HepG2 (cell line): ENCODE data around the gene EFS. TPM values are rescaled to one million over a fixed set of nuclear protein-coding genes. Genes with fewer than 3 reads are reported as not detected.

Source experiments
- ATAC-seq: fragments of 200-7000 bp; cut with Tn5 transposase; 3 replicates; pipeline ENCODE4 v1.9.1; 2020; ENCODE audit warnings: mild to moderate bottlenecking, moderate library complexity
- BruUV-seq: library from RNA; stranded (reverse); fragments of 400-500 nt; replicated peaks from 2 replicates; lab custom pipeline; 2021; lab: Mats Ljungman, UMichigan
- CTCF ChIA-PET: fragments of 300-600 bp; formaldehyde crosslinking; extraction: SDS; loops from one replicate; lab custom pipeline; 2021; ENCODE audit warnings: low total read pairs, inconsistent platforms, low intra/inter-chr PET ratio; lab: Yijun Ruan, JAX
- POLR2A ChIA-PET: fragments of 350-600 bp; sonication (Branson Sonifier 250); formaldehyde crosslinking; loops from one replicate; lab custom pipeline; 2020; ENCODE audit warnings: antibody characterized with exemption, inconsistent platforms; lab: Yijun Ruan, JAX
- DNase-seq: peaks from one replicate; pipeline ENCODE4 v3.0.0-alpha.2; 2015; ENCODE audit warnings: low spot score
- FAIRE-seq: peaks from 3 replicates; lab custom pipeline; 2011; peaks lifted over from hg19 to GRCh38; lab: Jason Lieb, UNC
- H2AFZ ChIP-seq: one replicate; pipeline ENCODE4 v1.6.1; 2011; ENCODE audit warnings: low read length, inconsistent platforms
- H3K27ac ChIP-seq: fragments of 300-600 bp; 3 replicates; pipeline ENCODE4 v1.8.0; 2011; ENCODE audit warnings: mixed run types, mild to moderate bottlenecking, mixed read lengths, low read length, inconsistent platforms; ENCODE audit not compliant: insufficient read depth; ENCODE audit errors: extremely low read length
- H3K27me3 ChIP-seq, 2 experiments: fragments of 200-600 bp in 1 of 2; 2 replicates in 1 of 2; 3 replicates in 1 of 2; pipeline versions ENCODE4 v1.6.0 to v1.8.0; 2011; ENCODE audit warnings: low read length in 2 of 2, mild to moderate bottlenecking in 2 of 2, moderate library complexity in 2 of 2, inconsistent platforms in 1 of 2; ENCODE audit not compliant: insufficient read depth in 2 of 2, control insufficient read depth in 1 of 2
- H3K36me3 ChIP-seq, 2 experiments: fragments of 200-600 bp in 1 of 2; replicated peaks in 1 of 2; 2 replicates in 1 of 2; 3 replicates in 1 of 2; pipeline versions ENCODE4 v1.5.1 to v1.8.0; 2011; ENCODE audit warnings: low read length in 2 of 2, inconsistent platforms in 1 of 2; ENCODE audit not compliant: insufficient read depth in 2 of 2, control insufficient read depth in 1 of 2
- H3K4me1 ChIP-seq: 2 replicates; pipeline ENCODE4 v1.5.1; 2012; ENCODE audit warnings: low read length, inconsistent platforms; ENCODE audit not compliant: insufficient read depth
- H3K4me2 ChIP-seq: 2 replicates; pipeline ENCODE4 v1.6.0; 2011; ENCODE audit warnings: low read depth, low read length, inconsistent platforms
- H3K4me3 ChIP-seq, 3 experiments: fragments of 200-600 bp in 1 of 3; sonication (generic), shearing (Covaris generic) in 1 of 3; replicated peaks in 1 of 3; 2 replicates each; pipeline ENCODE4 v1.5.1; 2011 to 2016; ENCODE audit warnings: low read length in 3 of 3, inconsistent platforms in 2 of 3, low read depth in 2 of 3, mild to moderate bottlenecking in 2 of 3, control low read depth in 1 of 3, mixed read lengths in 1 of 3; ENCODE audit not compliant: insufficient read depth in 1 of 3
- H3K79me2 ChIP-seq: one replicate; pipeline ENCODE4 v1.6.1; 2011; ENCODE audit warnings: low read length, inconsistent platforms; ENCODE audit not compliant: insufficient read depth
- H3K9ac ChIP-seq: 2 replicates; pipeline ENCODE4 v1.6.0; 2011; ENCODE audit warnings: mild to moderate bottlenecking, low read depth, low read length, inconsistent platforms; ENCODE audit not compliant: insufficient read depth
- H3K9me3 ChIP-seq: 2 replicates; pipeline ENCODE4 v1.5.1; 2012; ENCODE audit warnings: mild to moderate bottlenecking, low read length
- H4K20me1 ChIP-seq: 2 replicates; pipeline ENCODE4 v1.6.0; 2011; ENCODE audit warnings: inconsistent platforms, mild to moderate bottlenecking, low read length, moderate library complexity; ENCODE audit not compliant: insufficient read depth
- CC2D1A ChIP-seq: sonication (generic); formaldehyde crosslinking; IDR thresholded peaks from 2 replicates; pipeline ENCODE4 v1.8.1; 2023; ENCODE audit warnings: mild to moderate bottlenecking, missing genetic modification reagents
- TCF12 ChIP-seq, 2 experiments: fragments of 450-650 bp in 1 of 2; sonication (generic) in 1 of 2; formaldehyde crosslinking in 1 of 2; IDR thresholded peaks; 2 replicates each; pipeline versions ENCODE4 v1.6.1 to v1.8.0; 2017 to 2022; ENCODE audit warnings: antibody characterized with exemption in 1 of 2, mild to moderate bottlenecking in 1 of 2, missing genetic modification reagents in 1 of 2, moderate library complexity in 1 of 2
- ZFP36L1 ChIP-seq: sonication (generic); formaldehyde crosslinking; IDR thresholded peaks from 2 replicates; pipeline ENCODE4 v1.8.0; 2022; ENCODE audit warnings: mild to moderate bottlenecking, missing genetic modification reagents, moderate library complexity
- ZNF407 ChIP-seq: sonication (generic); formaldehyde crosslinking; IDR thresholded peaks from one replicate; pipeline ENCODE4 v1.5.1; 2020; ENCODE audit warnings: mild to moderate bottlenecking, missing genetic modification reagents; ENCODE audit errors: not compliant biosample characterization
- ZNF687 ChIP-seq: sonication (generic); formaldehyde crosslinking; IDR thresholded peaks from 2 replicates; pipeline ENCODE4 v1.5.1; 2020; ENCODE audit warnings: mild to moderate bottlenecking, missing genetic modification reagents, moderate library complexity
- ZNF883 ChIP-seq: sonication (generic); formaldehyde crosslinking; IDR thresholded peaks from 2 replicates; pipeline ENCODE4 v1.5.1; 2020; ENCODE audit warnings: mild to moderate bottlenecking, missing genetic modification reagents; ENCODE audit errors: not compliant biosample characterization
- WGBS: methylation state at CpG from one replicate; pipeline ENCODE4 v1.1.6; 2017; ENCODE audit warnings: low lambda C conversion rate; 5-methylcytosine and 5-hydroxymethylcytosine counted together
- in situ Hi-C: cut with HindIII; loops from 2 replicates; pipeline ENCODE4 v1.10.0; 2017; ENCODE audit warnings: low pct_unique_long_range_greater_than_20kb; ENCODE audit not compliant: extremely low pct_ligation_motif_present
- intact Hi-C: fragments of 100-400 bp; cut with micrococcal nuclease; formaldehyde crosslinking; loops from one replicate; pipeline ENCODE4 v1.10.0; 2022; ENCODE audit not compliant: unreplicated experiment
- polyA plus RNA-seq, 8 experiments: library from polyadenylated mRNA; depleted of rRNA in 3 of 8; stranded (reverse) in 7 of 8; unstranded in 1 of 8; fragments of >200 nt; fragmentation: Illumina TruSeq in 4 of 8; extraction: Trizol in 4 of 8; gene quantifications; 2 replicates each; pipeline versions ENCODE4 v1.2.1 to v1.2.3, GENCODE V29; 2011 to 2016; ENCODE audit warnings: low read depth in 4 of 8, missing spikeins in 1 of 8, mixed read lengths in 1 of 8; ENCODE audit not compliant: insufficient read depth in 1 of 8
- total RNA-seq, 5 experiments: library from RNA; depleted of rRNA; stranded (reverse); fragments of >200 nt; fragmentation: Illumina TruSeq; extraction: Trizol; gene quantifications; 2 replicates each; pipeline ENCODE4 v1.2.3, GENCODE V29; 2016; ENCODE audit warnings: low read depth in 1 of 5
- TF ChIP-seq, protein P1 (sequence below): sonication (generic); formaldehyde crosslinking; IDR thresholded peaks from 2 replicates; pipeline ENCODE4 v1.5.0; 2020; ENCODE audit warnings: missing genetic modification reagents, mild to moderate bottlenecking, borderline replicate concordance

EFS gene
- total and polyA plus RNA-seq, 2 of the 13 experiments (the other 11 are each of a cell fraction or from before 2014, with no cell fraction given): not detected

GRCh38 chr14:23376482-23377197, 11.7 kb upstream of the EFS start, which contains the start of gene CMTM5:
CMTM5 (plus strand) TSS chr14:23377046; CDS start chr14:23377252, 206 bp downstream.
- ATAC-seq (no peak), FAIRE-seq (no peak), DNase-seq (no peak)
- no peaks in the 10 kb centered on the region for H3K36me3 ChIP-seq
- no peak within 1 kb of the TSS for H3K9ac ChIP-seq
- no peak within 1 kb of the TSS for H3K27ac ChIP-seq
- ChIA-PET CTCF (interaction anchor here (5.1 to 5.9 kb wide), 2 partner anchors 49 to 111 kb away, joined by 96 to 111 read pairs; no protein-coding TSS in a partner anchor), POLR2A (interaction anchor here (1.2 kb wide), 1 partner anchor 55 kb away, joined by 4 read pairs; no protein-coding TSS in a partner anchor)
- no peak within 1 kb of the TSS for H3K4me2 ChIP-seq
- no peaks in the 10 kb centered on the region for H3K79me2 ChIP-seq
- no peaks in the 10 kb centered on the region for H3K4me1 ChIP-seq
- 13% methylated on average over 13 of the region's 13 CpGs for WGBS
- BruUV-seq: no TSS peak
- intact Hi-C loops: no loop called here
- H3K27me3 ChIP-seq: peaks cover 28 to 87% of the 10 kb centered on the region in 2 experiments
- in situ Hi-C loops: loop anchor here (5.0 kb wide), 2 partner anchors 49 to 114 kb away; no protein-coding TSS in a partner anchor
- no peaks in the 10 kb centered on the region for H3K9me3 ChIP-seq
- H2AFZ ChIP-seq: no peak within 1 kb of the TSS
- no peak within 1 kb of the TSS for H3K4me3 ChIP-seq
- H4K20me1 ChIP-seq: no peaks in the 10 kb centered on the region
- TF ChIP-seq ZNF407 (peak; percentile 44), ZNF687 (0 out of 2 replicates have a peak, but pooled peaks have one; percentile 22), ZFP36L1 (CRISPR knock-in tag) (no peak), TCF12 (IDR thresholded peaks at IDR 0.05) (no peak), TCF12 (CRISPR knock-in tag; IDR thresholded peaks at IDR 0.05) (no peak), ZNF883 (CRISPR knock-in tag) (peak; percentile 57), CC2D1A (CRISPR knock-in tag) (no peak)
- TF ChIP-seq, protein P1, sequence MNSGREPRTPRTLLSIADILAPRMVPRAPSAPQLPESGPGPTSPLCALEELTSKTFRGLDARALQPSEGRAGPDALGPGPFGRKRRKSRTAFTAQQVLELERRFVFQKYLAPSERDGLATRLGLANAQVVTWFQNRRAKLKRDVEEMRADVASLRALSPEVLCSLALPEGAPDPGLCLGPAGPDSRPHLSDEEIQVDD (CRISPR knock-in tag): 0 out of 2 replicates have a peak, but pooled peaks have one; percentile 37
